ENCODE measurements around the gene GTPBP8. TPM values are rescaled to one million over a fixed set of nuclear protein-coding genes. Genes with fewer than 3 reads are reported as not detected.

GTPBP8 gene
- total and polyA plus RNA-seq, 2 of the 13 experiments (the other 11 are each of a cell fraction or from before 2014, with no cell fraction given) = 12.5 to 16.7 TPM

GRCh38 chr3:112990672-112991602 lies at the start of gene GTPBP8 (continued):
- peak; percentile 87; the same call in 1 of the 2 replicates for TF ChIP-seq ZSCAN5A (CRISPR knock-in tag; IDR thresholded peaks at IDR 0.05; ENCODE audit: borderline replicate concordance)
- peak; percentile 71 for TF ChIP-seq ARID5B (CRISPR knock-in tag; IDR thresholded peaks at IDR 0.05)
- no peak for TF ChIP-seq ISX (CRISPR knock-in tag; conservative IDR thresholded peaks at IDR 0.05)
- TF ChIP-seq ZNF605 (CRISPR knock-in tag; IDR thresholded peaks at IDR 0.05) = peak; percentile 77
- peak; percentile 56; the same call in 1 of the 2 replicates for TF ChIP-seq ZNF263 (CRISPR knock-in tag; IDR thresholded peaks at IDR 0.05)
- TF ChIP-seq ZNF414 (CRISPR knock-in tag; IDR thresholded peaks at IDR 0.05) = peak; percentile 83
- peak; percentile 91; the same call in 1 of the 2 replicates for TF ChIP-seq NR2C2 (CRISPR knock-in tag; IDR thresholded peaks at IDR 0.05; ENCODE audit: borderline replicate concordance)
- no peak for TF ChIP-seq REXO4 (CRISPR knock-in tag; IDR thresholded peaks at IDR 0.05; ENCODE audit: borderline replicate concordance)
- no peak for TF ChIP-seq SKI (IDR thresholded peaks at IDR 0.05; ENCODE audit: partially characterized antibody)
- no peak; the same call in 1 of the 2 replicates for TF ChIP-seq ZNF790 (CRISPR knock-in tag; IDR thresholded peaks at IDR 0.05; ENCODE audit: borderline replicate concordance)
- 0 out of 2 replicates have a peak, but pooled peaks have one; percentile 12 for TF ChIP-seq THAP8 (CRISPR knock-in tag; IDR thresholded peaks at IDR 0.05; ENCODE audit: borderline replicate concordance)
- no peak for TF ChIP-seq ZNF850 (CRISPR knock-in tag; conservative IDR thresholded peaks at IDR 0.05)
- TF ChIP-seq ATF7-NPFF (CRISPR knock-in tag; IDR thresholded peaks at IDR 0.05; ENCODE audit: low read depth) = peak; percentile 93
- TF ChIP-seq ZNF562 (CRISPR knock-in tag; IDR thresholded peaks at IDR 0.05; ENCODE audit: borderline replicate concordance) = no peak
- TF ChIP-seq ZNF577 (CRISPR knock-in tag; IDR thresholded peaks at IDR 0.05; ENCODE audit: borderline replicate concordance, low read depth) = no peak
- no peak for TF ChIP-seq ZMYM2 (CRISPR knock-in tag; IDR thresholded peaks at IDR 0.05)
- TF ChIP-seq ZNF503 (CRISPR knock-in tag; IDR thresholded peaks at IDR 0.05) = peak; percentile 74
- peak; percentile 84; the same call in 1 of the 2 replicates for TF ChIP-seq ZNF510 (CRISPR knock-in tag; IDR thresholded peaks at IDR 0.05; ENCODE audit: low read depth)
- peak; percentile 45; the same call in 1 of the 2 replicates for TF ChIP-seq HDAC2 (CRISPR knock-in tag; IDR thresholded peaks at IDR 0.05)
